B cell (primary cell): Measurements from ENCODE around the gene LHFPL6. TPM values are rescaled to one million over a fixed set of nuclear protein-coding genes. Genes with fewer than 3 reads are reported as not detected.

Experiments
- ATAC-seq: fragments of 200-7000 bp; cut with Tn5 transposase; one replicate; pipeline ENCODE4 v1.10.0; 2021; ENCODE audit warnings: low read depth, mild to moderate bottlenecking, moderate number of reproducible peaks, moderate library complexity
- CTCF ChIA-PET: fragments of 350-600 bp; sonication (Branson Sonifier 250); formaldehyde crosslinking; loops from one replicate; lab custom pipeline; 2021; ENCODE audit warnings: antibody characterized with exemption, inconsistent platforms; lab: Charles Lee
- POLR2A ChIA-PET: fragments of 350-600 bp; sonication (Branson Sonifier 250); formaldehyde crosslinking; loops from one replicate; lab custom pipeline; 2021; ENCODE audit warnings: antibody characterized with exemption; lab: Charles Lee
- DNase-seq: peaks from one replicate; pipeline ENCODE4 v3.0.0; 2013
- H2AFZ ChIP-seq: 2 replicates; pipeline ENCODE4 v1.6.1; 2012; ENCODE audit warnings: mild to moderate bottlenecking, low read depth, low read length; ENCODE audit not compliant: insufficient read depth, poor library complexity, severe bottlenecking
- H3K27ac ChIP-seq, 2 donors: 1 replicate in 1 of 2; 2 replicates in 1 of 2; pipeline ENCODE4 v1.5.1; 2012 to 2013; ENCODE audit warnings: low read length in 2 of 2, mild to moderate bottlenecking in 2 of 2, moderate library complexity in 1 of 2
- H3K27me3 ChIP-seq, 4 experiments: fragments of 200-600 bp in 1 of 4; sonication (generic) in 1 of 4; replicated peaks in 1 of 4; 1 replicate in 2 of 4; 2 replicates in 2 of 4; pipeline versions ENCODE4 v1.6.1 to v1.7.0; 2013 to 2016; ENCODE audit warnings: low read length in 3 of 4, mild to moderate bottlenecking in 2 of 4, mixed read lengths in 1 of 4, moderate library complexity in 1 of 4; ENCODE audit not compliant: insufficient read depth in 4 of 4, control insufficient read depth in 3 of 4; ENCODE audit errors: control extremely low read depth in 1 of 4
- H3K36me3 ChIP-seq, 2 experiments: replicated peaks in 1 of 2; 1 replicate in 1 of 2; 2 replicates in 1 of 2; pipeline versions ENCODE4 v1.6.1 to v1.7.1; 2013; ENCODE audit warnings: low read length in 1 of 2; ENCODE audit not compliant: insufficient read depth in 2 of 2, control insufficient read depth in 1 of 2; ENCODE audit errors: control extremely low read depth in 1 of 2, extremely low read depth in 1 of 2
- H3K4me1 ChIP-seq, 2 donors: fragments of 200-600 bp in 1 of 2; sonication (generic) in 1 of 2; 1 replicate in 1 of 2; 2 replicates in 1 of 2; pipeline versions ENCODE4 v1.5.1 to v1.6.1; 2013 to 2017; ENCODE audit warnings: low read length in 2 of 2; ENCODE audit not compliant: control insufficient read depth in 2 of 2, insufficient read depth in 2 of 2
- H3K4me2 ChIP-seq: replicated peaks from 2 replicates; pipeline ENCODE3; 2012; ENCODE audit warnings: mild to moderate bottlenecking, low read depth, low read length; ENCODE audit not compliant: poor library complexity, severe bottlenecking
- H3K4me3 ChIP-seq, 5 experiments: fragments of 200-600 bp in 1 of 5; sonication (generic) in 1 of 5; 1 replicate in 3 of 5; 2 replicates in 2 of 5; pipeline versions ENCODE4 v1.5.1 to v1.7.0; 2011 to 2016; ENCODE audit warnings: low read length in 4 of 5, mild to moderate bottlenecking in 4 of 5, low read depth in 2 of 5, control low read depth in 1 of 5, moderate library complexity in 1 of 5; ENCODE audit not compliant: insufficient read depth in 1 of 5; ENCODE audit errors: control extremely low read depth in 1 of 5, extremely low read depth in 1 of 5
- H3K79me2 ChIP-seq: fragments of 200-600 bp; sonication (generic); one replicate; pipeline ENCODE4 v1.6.0; 2016; ENCODE audit warnings: low read length; ENCODE audit not compliant: control insufficient read depth, insufficient read depth
- H3K9ac ChIP-seq: fragments of 200-600 bp; sonication (generic); 2 replicates; pipeline ENCODE4 v1.6.1; 2017; ENCODE audit warnings: mild to moderate bottlenecking, low read length, moderate library complexity
- H3K9me3 ChIP-seq, 3 donors: one replicate each; pipeline versions ENCODE4 v1.6.1 to v1.7.1; 2013; ENCODE audit warnings: low read length in 2 of 3; ENCODE audit not compliant: control insufficient read depth in 2 of 3, insufficient read depth in 1 of 3; ENCODE audit errors: control extremely low read depth in 1 of 3
- H4K20me1 ChIP-seq: 2 replicates; pipeline ENCODE4 v1.6.0; 2012; ENCODE audit warnings: mild to moderate bottlenecking, low read length; ENCODE audit not compliant: insufficient read depth, control insufficient read depth, poor library complexity, severe bottlenecking
- H3K27ac Mint-ChIP-seq: one replicate; pipeline ENCODE4 v1.8.0; 2021; ENCODE audit warnings: mixed read lengths
- H3K27me3 Mint-ChIP-seq: one replicate; pipeline ENCODE4 v1.8.0; 2021; ENCODE audit warnings: mixed read lengths
- H3K4me1 Mint-ChIP-seq: one replicate; pipeline ENCODE4 v1.8.0; 2021; ENCODE audit warnings: mixed read lengths
- H3K4me3 Mint-ChIP-seq: one replicate; pipeline ENCODE4 v1.8.0; 2021; ENCODE audit warnings: mixed read lengths
- H3K9me3 Mint-ChIP-seq: one replicate; pipeline ENCODE4 v1.8.0; 2022; ENCODE audit warnings: mixed read lengths; ENCODE audit not compliant: insufficient read depth
- CTCF ChIP-seq: fragments of 200-600 bp; IDR thresholded peaks from one replicate; pipeline ENCODE4 v1.8.0; 2022; ENCODE audit warnings: antibody characterized with exemption, mild to moderate bottlenecking
- EZH2 ChIP-seq: IDR thresholded peaks from 2 replicates; pipeline ENCODE4 v1.6.1; 2012; ENCODE audit warnings: borderline replicate concordance, low read depth, mild to moderate bottlenecking, moderate library complexity, low read length; ENCODE audit not compliant: insufficient read depth, poor library complexity, severe bottlenecking
- WGBS: methylation state at CpG from one replicate; pipeline ENCODE4 v1.1.5; 2013; ENCODE audit warnings: missing lambda C conversion rate; ENCODE audit not compliant: insufficient coverage; 5-methylcytosine and 5-hydroxymethylcytosine counted together
- intact Hi-C: fragments of 100-400 bp; cut with micrococcal nuclease; formaldehyde crosslinking; loops from one replicate; pipeline ENCODE4 v1.10.0; 2022
- polyA plus RNA-seq: library from polyadenylated mRNA; depleted of rRNA; stranded (reverse); fragments of >200 nt; gene quantifications from 2 replicates; pipeline ENCODE4 v1.2.3, GENCODE V29; 2012
- total RNA-seq, 2 donors: library from RNA; stranded (reverse); fragments of 120-200 nt in 1 of 2; gene quantifications; 1 replicate in 1 of 2; 2 replicates in 1 of 2; pipeline versions ENCODE4 v1.2.3 to v1.2.4, GENCODE V29; 2013 to 2022

Gene LHFPL6
- total and polyA plus RNA-seq, 2 donors (not counting 1 experiment from before 2014, with no cell fraction given): 0.01 TPM; not detected in 1

GRCh38 chr13:39561971-39562370 lies 41.0 kb downstream of the LHFPL6 start:
- intact Hi-C loops: no loop called here
- POLR2A ChIA-PET: no interaction called here

GRCh38 chr13:39559847-39560246 lies 43.1 kb downstream of the LHFPL6 start:
- ChIA-PET CTCF (no interaction called here), POLR2A (no interaction called here)
- H3K9ac ChIP-seq: no peak overlapping the region
- Mint-ChIP-seq H3K4me3 (no peak overlapping the region), H3K27me3 (no peaks in the 10 kb centered on the region), H3K9me3 (no peaks in the 10 kb centered on the region), H3K4me1 (no peaks in the 10 kb centered on the region), H3K27ac (no peak overlapping the region)
- H3K36me3 ChIP-seq: no peaks in the 10 kb centered on the region
- no peaks in the 10 kb centered on the region for H3K4me1 ChIP-seq
- H3K79me2 ChIP-seq: no peaks in the 10 kb centered on the region
- WGBS: 91% methylated on average over 2 of the region's 3 CpGs
- intact Hi-C loops: no loop called here
- H3K4me3 ChIP-seq: no peak overlapping the region
- no peaks in the 10 kb centered on the region for H3K9me3 ChIP-seq
- no peak overlapping the region for H3K4me2 ChIP-seq
- TF ChIP-seq CTCF: no peak
- no peak for TF ChIP-seq EZH2
- DNase-seq (no peak), ATAC-seq (no peak)
- no peaks in the 10 kb centered on the region for H3K27me3 ChIP-seq
- no peak overlapping the region for H2AFZ ChIP-seq
- no peak overlapping the region for H3K27ac ChIP-seq
- no peaks in the 10 kb centered on the region for H4K20me1 ChIP-seq

More at GRCh38 chr13:39561971-39562370, 41.0 kb downstream of the LHFPL6 start:
- Histone ChIP-seq H3K4me1 (no peaks in the 10 kb centered on the region), H3K9me3 (no peaks in the 10 kb centered on the region), H3K79me2 (no peaks in the 10 kb centered on the region), H3K27me3 (no peaks in the 10 kb centered on the region), H3K9ac (no peak overlapping the region), H4K20me1 (no peaks in the 10 kb centered on the region), H3K4me3 (no peak overlapping the region), H3K4me2 (no peak overlapping the region), H2AFZ (no peak overlapping the region), H3K36me3 (no peaks in the 10 kb centered on the region), H3K27ac (no peak overlapping the region)
- DNase-seq (no peak), ATAC-seq (no peak)
- H3K4me1 Mint-ChIP-seq: no peaks in the 10 kb centered on the region
- WGBS: no CpG with 5 or more reads among the region's 1 CpG
- no peaks in the 10 kb centered on the region for H3K27me3 Mint-ChIP-seq
- TF ChIP-seq EZH2 (no peak), CTCF (no peak)
- H3K9me3 Mint-ChIP-seq: no peaks in the 10 kb centered on the region
- CTCF ChIA-PET: no interaction called here
- H3K27ac Mint-ChIP-seq: no peak overlapping the region
- H3K4me3 Mint-ChIP-seq: no peak overlapping the region
